Gastrocnemius medialis (tissue), 4 donors: ENCODE measurements around the gene GRID1.

Experiments
- POLR2A ChIP-seq, 2 donors: fragments of 450-650 bp; IDR thresholded peaks; one replicate each; pipeline ENCODE4 v1.6.1; 2017; ENCODE audit warnings: antibody characterized with exemption in 2 of 2, mild to moderate bottlenecking in 2 of 2, moderate library complexity in 2 of 2
- TF ChIP-seq, protein P1 (sequence below), 5 experiments: fragments of 450-650 bp in 3 of 5; fragments of 200-600 bp in 2 of 5; sonication (generic) in 2 of 5; IDR thresholded peaks in 4 of 5; conservative IDR thresholded peaks in 1 of 5; 1 replicate in 4 of 5; 2 replicates in 1 of 5; pipeline ENCODE4 v1.5.1; 2016 to 2019; ENCODE audit warnings: antibody characterized with exemption in 5 of 5, mild to moderate bottlenecking in 3 of 5, moderate library complexity in 3 of 5

DNA sequence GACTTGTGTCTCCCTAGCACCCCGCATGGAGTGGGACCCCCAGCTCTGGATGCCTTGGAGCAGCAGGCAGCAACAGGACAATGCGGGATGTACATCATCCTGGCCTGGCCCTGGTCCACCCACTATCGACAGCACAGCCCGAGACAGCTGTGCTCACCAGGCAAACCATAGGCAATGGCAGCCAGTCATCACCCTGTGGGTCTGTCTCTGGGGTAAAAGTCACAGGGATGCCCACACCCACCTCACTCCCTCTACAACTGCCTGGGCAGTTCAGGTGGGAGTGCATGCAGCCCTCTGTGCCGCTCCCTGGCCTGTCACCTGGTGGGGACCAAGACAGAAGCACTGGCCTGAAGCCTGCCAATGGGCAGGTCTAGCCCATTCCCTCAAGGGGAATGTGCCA, 147.8 kb downstream of the GRID1 start:
- TF ChIP-seq POLR2A (IDR thresholded peaks at IDR 0.05): no peak
- TF ChIP-seq, protein P1, sequence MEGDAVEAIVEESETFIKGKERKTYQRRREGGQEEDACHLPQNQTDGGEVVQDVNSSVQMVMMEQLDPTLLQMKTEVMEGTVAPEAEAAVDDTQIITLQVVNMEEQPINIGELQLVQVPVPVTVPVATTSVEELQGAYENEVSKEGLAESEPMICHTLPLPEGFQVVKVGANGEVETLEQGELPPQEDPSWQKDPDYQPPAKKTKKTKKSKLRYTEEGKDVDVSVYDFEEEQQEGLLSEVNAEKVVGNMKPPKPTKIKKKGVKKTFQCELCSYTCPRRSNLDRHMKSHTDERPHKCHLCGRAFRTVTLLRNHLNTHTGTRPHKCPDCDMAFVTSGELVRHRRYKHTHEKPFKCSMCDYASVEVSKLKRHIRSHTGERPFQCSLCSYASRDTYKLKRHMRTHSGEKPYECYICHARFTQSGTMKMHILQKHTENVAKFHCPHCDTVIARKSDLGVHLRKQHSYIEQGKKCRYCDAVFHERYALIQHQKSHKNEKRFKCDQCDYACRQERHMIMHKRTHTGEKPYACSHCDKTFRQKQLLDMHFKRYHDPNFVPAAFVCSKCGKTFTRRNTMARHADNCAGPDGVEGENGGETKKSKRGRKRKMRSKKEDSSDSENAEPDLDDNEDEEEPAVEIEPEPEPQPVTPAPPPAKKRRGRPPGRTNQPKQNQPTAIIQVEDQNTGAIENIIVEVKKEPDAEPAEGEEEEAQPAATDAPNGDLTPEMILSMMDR (IDR thresholded peaks at IDR 0.05 in 4 of 5, conservative IDR thresholded peaks at IDR 0.05 in 1 of 5): no peak
